Activated CD4-positive, CD25-positive, alpha-beta regulatory T cell treated with anti-CD3 and anti-CD28 coated beads, Interleukin-2, amount 50 U/mL, for 24 hours (primary cell): ENCODE measurements around the gene SEMA5A.

Experiments used
- ATAC-seq, 2 donors: fragments of 150-1000 bp; cut with Tn5 transposase; one replicate each; pipeline ENCODE4 v1.10.0; 2021; ENCODE audit warnings: mild to moderate bottlenecking in 1 of 2, moderate library complexity in 1 of 2

Gene SEMA5A

DNA sequence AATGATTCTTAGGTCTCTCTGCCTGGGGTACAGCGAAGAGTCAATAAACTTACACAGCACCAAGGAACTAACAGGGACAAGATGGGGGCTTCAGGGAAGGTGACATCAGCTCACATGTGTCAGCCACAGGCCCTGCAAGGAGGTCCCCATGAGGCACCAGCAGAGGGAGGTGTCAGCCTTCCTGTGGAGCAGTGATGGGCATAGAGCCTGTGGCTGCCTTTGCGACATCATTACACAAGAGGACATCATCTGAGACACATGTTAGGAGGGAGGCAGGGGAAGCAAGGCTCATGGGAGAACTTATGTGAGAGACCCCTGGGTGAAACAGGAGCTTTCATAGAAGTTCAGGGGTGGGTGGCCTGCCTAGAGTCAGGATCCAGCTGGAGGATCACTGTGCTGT, 389.6 kb downstream of the SEMA5A start:
- ATAC-seq: no peak

DNA sequence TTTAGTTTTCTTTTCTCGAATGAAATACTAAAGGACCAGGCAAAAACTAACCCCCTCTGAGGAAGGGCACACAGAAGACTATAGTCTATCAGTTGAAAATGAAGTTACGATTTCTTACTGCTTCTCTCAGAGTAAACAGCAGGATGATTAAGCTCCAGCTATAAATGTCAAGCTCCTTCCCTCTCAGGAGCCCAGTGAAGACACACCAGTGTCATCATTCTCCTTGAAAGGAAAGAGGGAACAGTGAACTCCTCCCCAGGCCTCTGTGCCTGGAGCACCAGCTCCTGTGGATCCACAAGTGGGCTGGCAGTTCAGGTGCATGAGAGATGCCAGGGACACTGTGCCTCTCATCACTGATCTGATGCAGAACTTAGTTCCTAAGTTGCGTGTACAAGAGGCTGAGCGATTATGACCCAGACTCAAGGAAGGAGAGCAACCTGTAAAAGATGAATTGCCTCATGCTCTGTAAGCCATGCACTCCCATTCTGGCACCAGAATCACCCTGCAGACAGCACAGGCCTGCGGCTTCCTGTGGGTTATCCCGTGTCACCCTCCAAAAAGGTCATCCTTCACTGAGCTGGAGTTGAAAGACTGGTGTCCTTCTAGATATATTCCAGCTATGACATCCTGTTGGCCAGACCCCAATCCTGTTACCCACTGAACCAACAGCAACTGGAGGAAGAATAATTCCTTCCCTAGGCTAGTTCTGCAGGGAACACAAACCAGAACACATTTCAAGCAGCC, 394.0 kb downstream of the SEMA5A start:
- ATAC-seq: no peak

DNA sequence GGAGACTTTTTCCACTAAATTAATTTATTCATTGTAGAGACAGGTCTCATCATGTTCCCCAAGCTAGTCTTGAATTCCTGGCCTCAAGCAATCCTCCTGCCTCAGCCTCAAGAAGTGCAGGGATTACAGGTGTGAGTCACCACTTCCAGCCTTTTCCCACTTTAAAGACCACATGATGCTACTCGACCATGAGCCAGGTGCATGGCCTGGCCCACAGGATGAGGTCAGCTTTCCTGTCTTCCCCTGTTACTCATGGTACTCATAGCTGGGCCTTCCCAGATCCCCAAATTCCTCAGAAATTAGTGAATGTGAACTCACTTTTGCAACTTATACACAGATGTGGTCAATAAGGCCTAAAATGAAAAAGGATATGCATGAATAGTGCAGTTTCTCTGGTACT, 395.9 kb downstream of the SEMA5A start:
- no peak for ATAC-seq

DNA sequence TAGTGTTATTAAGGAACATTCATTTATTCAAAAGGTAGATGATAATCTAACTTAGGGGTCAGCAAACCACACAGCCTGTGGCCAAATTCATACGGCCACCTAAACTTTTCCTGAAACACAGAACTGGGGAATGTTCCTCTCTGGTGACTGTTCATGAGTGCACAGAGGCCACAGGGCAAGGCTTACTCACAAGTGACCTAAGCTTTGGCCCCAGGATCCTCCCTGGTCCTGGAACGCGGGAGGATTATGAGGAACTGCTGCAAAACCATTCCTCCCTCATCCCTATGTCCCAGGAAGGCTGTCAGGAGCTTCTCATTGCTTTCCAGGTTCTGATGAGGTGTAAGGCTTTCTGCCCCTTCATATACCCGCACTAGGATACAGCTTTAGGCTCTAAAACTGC, 397.6 kb downstream of the SEMA5A start:
- no peak for ATAC-seq

DNA sequence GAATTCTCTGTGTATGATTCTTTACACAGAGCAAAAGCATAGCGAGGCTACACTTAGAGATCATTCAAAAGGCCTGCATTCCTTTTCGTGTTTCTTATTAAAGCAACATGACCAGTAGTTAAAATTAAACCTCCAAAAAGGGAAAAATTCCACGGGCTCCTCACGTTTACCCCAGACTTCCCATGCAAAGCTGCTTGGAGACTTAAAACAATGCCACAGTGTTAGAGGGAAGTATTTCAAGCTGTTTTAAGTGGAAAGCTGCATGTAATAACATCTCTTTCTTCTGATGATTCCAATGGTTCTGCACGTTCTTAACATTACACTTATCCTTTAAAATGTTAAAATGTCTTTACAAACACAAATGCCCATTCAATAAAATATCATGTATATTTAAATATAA, 405.2 kb downstream of the SEMA5A start:
- no peak for ATAC-seq

DNA sequence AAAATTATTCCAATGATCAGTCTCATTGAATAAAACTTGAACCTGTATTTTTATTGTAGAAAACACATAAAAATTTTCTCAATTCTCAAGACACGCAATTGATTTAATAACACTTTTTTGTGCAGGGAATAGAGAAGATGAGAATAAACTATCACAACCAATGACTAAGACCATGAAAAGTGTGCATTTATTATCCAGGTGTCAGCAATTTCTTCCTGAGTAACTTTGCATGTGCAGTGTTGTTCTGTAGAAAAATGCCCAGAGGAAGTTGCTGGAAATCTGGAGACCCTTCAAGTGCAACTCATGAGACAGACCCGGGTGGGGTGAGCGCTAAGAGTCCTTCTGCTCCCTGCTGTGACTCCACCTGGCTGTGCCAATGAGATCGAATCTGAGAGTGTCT, 405.7 kb downstream of the SEMA5A start:
- no peak for ATAC-seq

DNA sequence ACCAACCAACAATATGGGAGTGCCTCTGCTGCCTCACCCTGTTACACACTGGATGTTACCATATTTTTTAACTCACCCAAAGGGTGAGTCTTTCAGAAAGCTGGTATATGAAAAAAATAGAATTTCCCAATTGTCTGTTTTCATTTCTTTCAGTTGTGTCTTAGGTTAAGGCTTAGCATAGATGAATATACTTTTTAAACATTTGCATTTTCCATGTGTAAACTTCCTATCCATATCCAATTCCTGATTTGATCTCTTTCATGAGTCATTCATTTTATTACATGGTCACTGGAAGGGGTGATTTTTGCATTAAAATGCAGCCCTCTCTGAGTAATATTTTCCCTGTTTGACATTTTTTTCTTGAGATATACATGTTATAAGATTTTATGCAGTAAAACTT, 406.5 kb downstream of the SEMA5A start:
- ATAC-seq: no peak

DNA sequence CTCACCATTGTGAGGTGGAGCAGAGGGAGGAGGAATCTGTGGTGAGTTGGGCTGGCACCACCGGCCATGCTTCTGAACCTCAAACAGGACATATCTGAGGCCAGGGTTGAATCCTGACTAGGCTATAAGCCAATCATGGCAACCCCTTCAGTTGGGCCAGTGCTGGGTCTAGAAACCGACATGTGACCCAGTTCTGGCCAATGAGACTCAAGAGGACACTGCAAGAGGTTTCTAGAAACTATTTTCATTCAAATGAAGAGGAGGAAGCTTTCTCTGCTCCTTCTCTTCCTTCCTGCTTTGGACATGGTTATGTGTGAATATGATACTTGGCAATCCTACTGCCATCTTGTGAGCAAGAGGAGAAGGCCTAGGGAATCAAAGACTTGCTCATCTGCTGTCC, 417.7 kb downstream of the SEMA5A start:
- no peak for ATAC-seq

DNA sequence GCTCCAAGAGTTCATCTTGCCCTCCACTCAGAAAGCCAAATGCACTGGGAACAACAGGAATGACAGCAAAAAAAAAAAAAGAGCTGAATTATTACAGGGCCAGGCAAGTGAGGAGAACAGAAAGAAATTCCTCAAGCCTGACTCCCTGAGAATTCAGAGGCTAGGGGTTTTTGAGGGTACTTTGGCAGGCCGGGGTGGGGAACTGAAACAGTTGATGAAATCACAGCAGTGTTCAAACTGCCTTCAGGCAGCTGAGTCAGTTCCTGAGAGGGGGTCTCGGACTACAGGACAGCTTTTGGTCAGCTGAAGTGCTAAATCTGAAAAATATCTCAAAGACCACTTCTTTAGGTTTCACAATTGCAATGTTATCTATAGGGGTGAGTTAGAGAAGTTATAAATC, 419.4 kb downstream of the SEMA5A start:
- no peak for ATAC-seq

DNA sequence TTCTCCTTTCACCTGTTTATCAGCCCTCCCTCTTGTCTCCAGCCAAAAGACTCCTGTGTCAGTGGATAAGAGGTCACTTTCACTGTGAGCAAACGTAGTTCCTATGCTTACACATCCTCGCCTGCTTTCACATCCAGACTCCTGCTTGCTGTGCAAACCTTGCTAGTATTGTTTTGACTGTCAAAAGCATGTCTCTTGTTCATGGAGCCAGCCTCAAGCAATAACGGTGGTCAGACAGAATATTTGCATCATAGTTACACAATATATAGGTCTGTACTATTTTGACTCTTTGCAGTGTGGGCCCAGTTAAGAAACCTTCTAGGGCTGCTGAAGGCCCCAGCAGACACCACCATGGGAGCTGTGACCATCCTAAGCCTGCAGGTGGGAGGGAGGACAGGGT, 420.0 kb downstream of the SEMA5A start:
- no peak for ATAC-seq

DNA sequence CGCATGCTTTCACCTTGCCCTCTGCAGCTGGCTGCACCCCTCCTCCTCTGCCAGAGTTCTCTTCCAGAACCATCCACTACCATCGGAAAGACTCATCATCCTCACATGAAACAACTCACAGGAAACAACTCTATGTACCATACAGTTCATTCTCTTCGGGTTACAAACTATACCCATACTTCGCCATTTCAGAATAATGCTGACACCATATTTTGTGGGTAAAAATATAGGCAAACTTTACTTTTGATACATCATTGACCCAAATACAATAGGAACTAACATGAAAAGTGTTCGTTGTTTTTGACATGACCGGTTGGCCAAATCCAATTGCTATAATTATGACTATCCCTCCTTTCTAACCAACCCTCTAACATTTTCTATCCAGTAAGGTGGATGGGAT, 421.0 kb downstream of the SEMA5A start:
- ATAC-seq: no peak

DNA sequence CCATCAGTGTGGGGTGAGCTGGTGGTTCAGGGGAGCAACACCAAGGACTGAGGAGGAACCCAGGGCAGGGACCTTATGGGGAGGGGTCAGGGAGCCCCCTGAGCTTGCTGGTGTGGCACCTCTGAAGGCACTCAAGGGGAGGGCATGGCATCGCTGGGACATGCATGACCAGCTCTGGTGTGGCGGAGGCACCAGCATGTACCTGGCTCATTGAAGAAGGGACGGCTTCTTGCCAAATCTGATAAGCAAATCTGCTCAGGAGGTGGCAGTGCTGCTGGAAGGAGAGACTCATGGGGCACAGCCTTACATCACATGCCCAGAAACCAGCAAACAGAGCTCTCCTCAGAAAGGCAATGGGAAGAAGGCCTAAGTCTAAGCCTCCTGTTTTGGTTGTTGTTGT, 421.8 kb downstream of the SEMA5A start:
- no peak for ATAC-seq

DNA sequence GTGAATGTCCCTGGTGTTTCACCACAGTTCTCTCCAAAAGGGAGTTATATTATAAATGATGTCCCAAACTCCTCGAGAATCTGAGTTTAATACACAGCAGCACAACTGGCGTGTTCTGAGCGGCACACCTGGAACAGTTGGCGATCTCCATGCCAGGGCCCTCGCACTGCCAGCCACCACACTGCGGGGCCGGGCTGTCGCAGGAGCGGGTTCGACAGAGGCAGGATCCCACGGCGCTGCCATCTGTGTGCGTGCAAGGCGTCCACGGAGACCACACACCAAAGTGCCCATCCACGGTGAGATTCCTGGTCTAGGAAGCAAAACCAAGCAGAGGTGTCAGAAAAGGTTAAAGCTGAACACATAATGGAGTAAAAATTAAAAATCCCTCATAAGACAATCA, 423.3 kb downstream of the SEMA5A start:
- ATAC-seq: no peak

DNA sequence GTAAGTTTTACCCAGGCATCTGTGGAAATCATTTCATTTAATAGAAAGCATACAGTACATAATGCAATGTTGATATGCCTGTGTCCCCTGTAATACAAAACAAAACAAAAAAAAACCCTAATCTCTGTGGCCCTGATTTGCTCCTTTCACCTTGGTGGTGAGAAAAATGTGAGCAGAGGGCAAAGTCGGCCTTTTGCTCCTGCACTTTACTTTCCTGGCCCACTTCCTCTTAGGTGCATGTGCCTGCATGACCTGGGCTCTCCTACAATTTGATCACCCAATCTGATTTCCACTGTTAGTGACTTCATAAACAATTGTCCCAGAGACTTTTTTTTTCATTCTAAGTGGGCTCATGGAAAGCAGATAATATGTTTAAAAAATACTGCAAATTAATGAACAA, 424.3 kb downstream of the SEMA5A start:
- ATAC-seq: no peak

DNA sequence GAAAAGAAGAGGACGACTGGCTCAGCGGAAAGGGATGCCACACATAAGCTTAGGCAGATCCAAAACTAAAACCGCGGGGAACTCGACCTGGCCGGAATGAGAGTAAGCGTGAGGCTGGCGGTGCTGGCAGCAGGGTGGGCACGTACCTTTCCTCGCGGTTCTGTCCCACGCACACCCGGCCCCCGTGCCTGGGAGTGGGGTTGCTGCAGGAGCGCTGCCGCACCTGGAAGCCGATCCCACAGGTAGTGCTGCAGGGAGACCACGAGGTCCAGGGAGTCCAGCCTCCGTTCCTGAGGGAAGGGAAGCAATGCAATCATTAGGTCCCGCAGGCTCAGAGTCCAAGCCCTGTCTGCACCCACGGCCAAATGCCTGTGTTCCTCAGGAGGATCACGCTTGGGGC, 427.0 kb downstream of the SEMA5A start:
- ATAC-seq: no peak

DNA sequence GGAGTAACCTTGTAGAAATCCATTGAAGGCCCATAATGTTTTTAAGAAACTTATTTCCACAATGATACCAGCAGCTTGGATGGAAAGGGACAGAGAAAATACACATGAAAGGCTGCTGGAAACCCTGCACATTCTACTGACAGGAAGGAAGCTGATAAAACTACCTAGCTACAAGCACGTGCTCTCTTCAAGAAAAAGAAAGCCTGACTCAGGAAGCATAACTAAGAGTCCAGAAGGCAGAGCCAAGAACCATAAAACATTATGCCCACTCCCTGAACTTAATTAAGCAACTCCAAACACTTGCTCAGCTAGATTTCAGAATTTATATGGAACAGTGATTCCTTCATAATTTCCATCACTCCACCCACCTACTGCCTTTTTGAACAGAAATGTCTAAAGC, 430.8 kb downstream of the SEMA5A start:
- ATAC-seq: no peak

DNA sequence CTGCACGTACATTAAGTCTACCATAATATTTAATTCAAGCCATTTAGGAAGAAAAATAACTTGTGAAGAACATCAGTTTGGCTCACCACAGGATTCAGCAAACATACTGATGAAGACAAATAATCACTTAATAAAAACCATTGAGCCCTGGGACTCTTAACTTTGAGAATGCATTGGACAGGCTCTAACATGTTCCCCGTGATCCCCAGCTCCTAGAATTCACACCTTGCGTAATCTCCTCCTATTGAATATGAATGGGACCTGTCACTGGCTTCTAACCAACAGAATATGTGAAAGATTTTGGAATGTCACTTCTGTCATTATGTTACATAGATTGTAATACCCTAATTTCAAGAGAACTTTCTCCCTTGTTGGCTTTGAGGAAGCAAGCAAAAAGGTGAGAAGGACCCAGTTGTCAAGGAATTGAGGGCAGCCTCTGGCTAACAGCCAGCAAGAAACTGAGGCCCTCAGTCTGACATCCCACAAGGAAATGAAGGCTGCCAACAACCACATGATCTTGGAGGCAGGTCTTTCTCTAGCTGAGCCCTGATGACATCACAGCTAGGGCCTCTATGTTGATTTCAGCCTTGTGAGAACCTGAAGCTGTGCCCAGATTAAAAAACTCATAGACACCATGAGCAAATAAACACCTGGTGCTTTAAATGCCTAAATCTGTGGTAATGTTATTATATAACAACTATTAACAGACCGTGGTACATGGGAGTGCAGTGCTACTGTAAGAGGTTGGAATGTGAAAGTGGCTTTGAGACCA, 433.2 kb downstream of the SEMA5A start:
- no peak for ATAC-seq

DNA sequence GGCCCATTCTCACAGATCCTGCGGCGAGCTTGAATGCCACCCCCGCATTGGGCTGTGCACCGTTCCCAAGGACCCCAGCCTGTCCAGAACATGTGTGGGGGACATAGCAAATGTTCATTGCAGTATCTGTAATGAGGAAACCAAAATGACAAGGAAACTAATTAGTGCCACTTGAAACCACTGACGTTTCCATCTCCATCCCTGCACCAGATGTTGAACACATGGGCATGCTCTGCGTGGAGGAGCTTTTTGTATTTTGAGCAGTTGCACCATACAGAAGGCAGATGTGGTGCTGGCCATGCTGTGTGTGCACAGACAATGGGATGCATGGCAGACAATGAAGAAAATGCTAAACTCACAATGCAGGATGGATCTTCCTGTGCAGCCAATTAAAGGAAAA, 437.7 kb downstream of the SEMA5A start:
- ATAC-seq: no peak

DNA sequence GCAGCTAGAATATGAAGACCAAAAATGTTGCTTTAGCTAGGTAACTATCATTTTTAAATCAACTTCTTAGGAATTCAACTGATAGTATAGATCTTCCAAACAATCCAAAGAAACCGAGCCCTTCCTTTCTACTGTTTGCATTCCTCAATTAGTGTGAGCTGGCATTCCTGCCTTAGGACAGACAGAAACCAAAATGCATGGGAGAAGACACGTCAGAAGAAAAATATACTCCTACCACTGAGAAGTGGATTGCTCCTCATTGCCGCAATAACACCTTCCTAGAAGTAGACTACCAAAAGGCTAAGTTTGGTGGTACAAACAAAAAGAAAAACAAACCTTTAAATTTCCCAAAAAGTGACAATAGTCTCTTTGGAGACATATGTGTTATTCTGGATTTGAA, 440.0 kb downstream of the SEMA5A start:
- ATAC-seq: no peak

DNA sequence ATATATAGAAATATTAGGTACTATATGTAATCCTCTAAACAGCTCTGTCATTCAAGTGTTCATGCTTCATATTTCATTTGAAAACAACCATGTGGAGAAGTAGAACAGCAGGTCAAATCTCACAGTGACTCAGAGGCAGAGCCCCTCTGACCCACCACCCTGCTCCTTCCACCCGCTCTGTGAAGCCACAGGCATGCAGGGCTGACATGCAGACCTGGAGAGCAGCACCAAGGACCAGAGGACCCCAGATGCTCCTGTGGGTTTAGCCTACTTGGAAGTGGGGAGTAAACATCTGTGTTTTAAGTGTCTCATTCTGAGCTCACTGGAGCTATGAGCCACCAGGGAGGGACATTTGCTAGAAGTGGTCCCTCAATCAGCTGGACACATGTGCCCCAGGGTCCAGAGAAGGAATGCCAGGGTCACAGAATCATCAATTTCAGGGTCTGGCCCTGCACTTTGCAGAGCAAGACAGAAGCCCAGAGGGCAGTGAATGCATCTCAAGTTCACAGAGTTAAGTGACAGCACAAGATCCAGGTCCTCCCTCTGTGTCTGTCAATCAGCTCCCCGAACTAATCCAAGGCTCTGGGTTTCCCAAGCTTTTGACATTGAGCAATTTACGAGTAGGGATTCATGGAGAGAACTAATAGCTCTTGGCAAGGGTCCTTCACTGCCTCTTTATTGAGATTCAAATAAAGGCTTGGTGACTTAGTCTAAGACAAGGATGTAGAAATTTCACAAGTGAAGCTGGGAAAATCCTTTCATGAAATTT, 441.1 kb downstream of the SEMA5A start:
- ATAC-seq: no peak

DNA sequence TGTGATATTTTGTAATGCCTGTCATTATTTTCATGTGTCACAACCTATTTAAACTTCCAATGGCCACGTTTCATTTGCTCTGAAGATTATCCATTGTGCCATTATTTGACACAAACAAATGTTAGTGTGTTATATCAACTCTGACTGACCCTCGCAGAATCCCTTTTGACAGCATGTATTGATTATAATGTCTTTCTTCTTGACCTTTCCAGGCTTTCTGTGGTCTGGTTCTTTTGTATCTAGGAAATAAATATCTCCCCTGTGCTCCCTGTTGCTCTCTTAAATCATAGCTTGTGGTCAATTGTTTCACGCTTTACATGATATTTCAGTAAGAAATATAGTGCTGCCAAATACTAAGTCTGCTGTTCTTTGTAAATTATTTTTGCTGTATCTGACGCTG, 442.6 kb downstream of the SEMA5A start:
- ATAC-seq: no peak

DNA sequence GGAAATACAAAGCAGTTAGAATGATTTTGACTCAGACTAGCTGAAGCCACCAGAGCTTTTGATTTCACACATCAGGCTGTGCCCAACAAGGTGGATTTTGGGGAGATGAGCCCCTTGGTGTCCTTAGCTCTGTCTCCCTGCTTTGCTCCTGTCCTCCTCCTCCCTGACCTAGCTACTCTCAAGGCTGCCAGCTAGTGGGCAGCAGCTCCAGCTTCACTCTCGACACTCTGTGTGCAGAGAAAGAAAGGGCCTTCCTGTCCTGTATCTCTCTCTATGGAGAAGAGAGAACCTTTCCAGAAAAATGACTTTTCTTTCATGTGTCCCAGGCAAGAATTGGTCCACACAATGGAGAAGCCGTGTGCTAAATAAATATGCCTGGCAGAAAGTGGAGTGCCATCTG, 446.2 kb downstream of the SEMA5A start:
- ATAC-seq: no peak

DNA sequence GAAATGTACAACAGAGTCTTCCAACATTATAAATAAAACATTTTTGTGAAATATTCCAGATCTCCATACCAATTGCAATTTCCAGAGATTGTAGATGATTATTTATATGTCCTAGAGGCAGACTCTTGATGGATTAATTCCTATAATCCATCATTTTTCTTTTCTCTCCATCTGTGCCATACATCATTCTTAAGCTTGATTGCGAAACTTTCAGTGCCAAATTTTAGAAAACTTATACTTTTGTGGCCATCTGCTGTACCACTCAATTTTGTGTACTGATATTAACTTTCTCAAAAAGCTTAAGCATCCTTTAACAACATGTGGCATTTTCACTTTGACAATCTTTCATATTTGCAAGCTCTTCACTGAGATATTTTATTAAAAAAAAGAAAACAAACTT, 446.9 kb downstream of the SEMA5A start:
- no peak for ATAC-seq

DNA sequence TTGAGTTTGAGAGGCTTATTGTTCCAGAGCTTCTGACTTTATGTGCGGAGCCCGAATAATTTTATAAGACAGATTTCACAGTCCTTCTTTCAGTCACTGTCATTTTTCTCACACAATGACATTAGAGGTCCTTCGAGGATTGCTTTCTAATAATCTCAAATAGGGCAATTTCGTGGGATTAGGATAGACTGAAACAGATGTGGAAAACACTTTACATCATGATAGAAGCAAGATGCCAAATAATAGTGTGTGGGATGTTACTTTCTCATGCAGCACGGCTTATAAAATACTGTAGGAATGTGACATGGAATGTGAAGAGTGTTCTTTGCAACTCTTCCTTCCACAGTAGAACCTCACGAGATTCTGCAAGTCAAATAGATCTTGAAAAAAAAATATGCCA, 451.3 kb downstream of the SEMA5A start:
- no peak for ATAC-seq
